CD4-positive, alpha-beta T cell treated with Interleukin-17A for 4 hours (primary cell): ENCODE measurements around the gene TIRAP.
"Not testable (repeated sequence)": the region's sequence is repeated elsewhere in the genome, so short reads cannot be mapped to it uniquely, and the experiment has no call there.

Experiments
- DNase-seq: peaks from one replicate; pipeline ENCODE4 v3.0.0-alpha.2; 2020; ENCODE audit warnings: mixed read lengths

Gene TIRAP

DNA sequence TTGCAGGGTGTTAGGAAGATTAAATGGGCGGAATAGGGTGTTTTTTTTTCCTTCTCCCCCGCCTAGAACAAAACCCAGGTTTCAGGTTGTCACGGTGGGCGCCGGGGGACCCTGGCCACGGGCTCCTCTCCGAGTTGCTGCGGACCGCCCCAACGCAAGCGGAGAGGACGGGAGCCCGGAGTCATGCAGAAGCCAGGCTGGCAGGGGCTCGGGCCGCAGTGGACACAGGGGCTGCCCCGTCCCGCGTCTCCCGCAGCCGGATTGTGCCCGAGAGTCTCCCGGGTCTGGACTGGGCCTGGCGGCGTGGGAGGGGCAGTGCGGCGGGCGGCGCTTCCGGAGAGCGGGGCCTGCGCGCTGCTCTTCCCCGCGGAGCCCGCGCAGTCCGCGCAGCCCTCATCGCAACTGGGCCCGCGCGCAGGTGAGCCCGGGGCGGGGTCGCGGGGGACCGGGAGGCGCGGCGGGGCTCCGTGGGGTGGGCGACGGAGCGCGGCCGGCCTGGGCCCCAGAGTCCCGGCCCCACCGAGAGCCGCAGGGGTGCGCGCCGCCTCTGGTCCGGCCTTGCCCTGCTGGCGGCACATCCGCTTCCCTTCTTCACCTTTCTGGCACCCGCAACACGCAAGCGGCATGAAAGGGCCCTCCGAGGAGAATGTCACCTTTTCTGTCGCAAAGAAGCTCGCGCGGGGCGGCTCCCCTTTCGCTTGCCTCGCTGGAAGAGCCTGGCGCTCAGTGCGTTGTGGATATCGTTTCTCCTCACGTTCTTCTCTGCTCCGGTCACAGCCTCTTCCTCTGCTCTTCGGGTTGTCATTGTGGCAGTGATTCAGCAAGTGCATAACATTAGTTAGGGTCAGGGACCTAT is at the start of gene TIRAP:
TSS of gene TIRAP (plus strand) at position 358 of the 856 bp plus-strand sequence. CDS start 7,802 bp downstream, outside the sequence.
- peak; percentile 72 for DNase-seq

DNA sequence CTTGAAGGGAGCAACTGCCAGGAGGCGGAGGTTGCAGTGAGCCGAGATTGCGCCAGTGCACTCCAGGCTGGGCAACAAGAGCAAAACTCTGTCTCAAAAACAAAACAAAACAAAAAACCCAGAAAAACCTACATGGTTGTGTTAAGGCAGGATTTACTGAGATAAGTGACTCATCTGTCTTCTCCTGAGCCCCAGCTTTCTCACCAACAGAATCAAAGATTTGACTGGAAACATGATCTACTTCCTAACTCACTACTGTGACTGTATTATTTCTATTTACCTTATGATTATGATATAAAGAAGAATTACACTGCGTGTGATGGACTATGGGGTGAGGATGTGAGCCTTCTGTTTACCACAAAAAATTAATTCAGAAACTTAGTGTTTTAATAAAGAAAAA is 49.5 kb upstream of the TIRAP start:
- no peak for DNase-seq

- DNase-seq: no peak
These were observed 36.3 kb upstream of the TIRAP start for GRCh38 chr11:126246636-126247035.

DNA sequence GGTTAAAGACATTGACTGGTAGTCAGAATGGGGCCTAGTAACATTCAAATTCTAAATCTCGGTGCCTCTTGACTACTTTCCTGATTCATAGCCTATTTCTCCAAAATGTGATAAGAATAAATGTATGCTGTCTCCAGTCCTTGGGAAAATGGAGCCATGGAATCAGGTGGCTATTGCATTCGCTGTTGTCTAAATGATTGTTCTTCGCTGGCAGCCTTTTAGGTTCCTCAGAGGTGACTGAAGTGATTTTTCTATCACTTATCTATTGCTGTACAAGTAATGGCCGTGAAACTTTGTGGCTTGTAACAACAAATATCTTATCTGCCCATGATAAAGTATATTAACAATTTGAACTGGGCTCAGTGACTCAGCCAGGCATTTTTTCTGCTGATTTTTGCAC is 29.6 kb upstream of the TIRAP start:
- no peak for DNase-seq

- no peak for DNase-seq
These were observed 28.1 kb upstream of the TIRAP start for GRCh38 chr11:126254819-126255218.

GRCh38 chr11:126255507-126255906 is 27.4 kb upstream of the TIRAP start:
- DNase-seq: not testable (repeated sequence)

DNA sequence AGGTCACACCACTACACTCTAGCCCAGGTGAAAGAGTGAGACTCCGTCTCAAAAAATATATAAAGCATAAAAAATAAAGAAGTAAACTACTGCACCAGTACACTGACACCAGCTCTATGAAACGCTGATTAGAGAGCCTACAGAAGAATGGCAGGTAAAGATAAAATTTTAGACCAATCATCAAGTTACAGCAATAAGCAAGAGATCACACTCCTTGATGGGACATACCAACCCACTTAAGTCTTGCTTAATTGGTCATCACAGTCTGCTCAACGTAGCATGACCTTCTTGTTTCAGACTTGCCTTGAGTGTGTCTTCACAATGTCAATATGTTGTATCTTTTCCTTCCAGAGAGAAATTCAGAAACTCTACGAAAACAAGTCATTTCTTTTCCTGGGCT is 26.7 kb upstream of the TIRAP start:
- no peak for DNase-seq

DNA sequence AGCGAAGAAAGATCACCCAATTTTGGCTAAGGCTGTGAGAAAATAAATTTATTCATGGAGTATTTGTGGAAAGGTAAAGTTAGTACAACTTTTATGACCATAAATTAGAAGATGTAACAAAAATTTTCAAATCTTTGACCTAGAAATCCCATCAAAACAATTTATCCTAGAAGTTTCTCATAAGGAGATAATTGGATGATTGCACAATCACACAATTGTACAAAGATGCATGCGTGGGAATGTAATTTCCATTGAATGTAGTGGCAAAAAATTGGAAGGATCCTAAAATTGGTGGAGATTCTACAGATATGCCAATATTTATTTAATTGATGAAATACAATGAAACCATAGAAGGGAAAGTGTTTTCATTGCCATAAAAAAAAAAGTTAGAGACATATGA is 25.7 kb upstream of the TIRAP start:
- no peak for DNase-seq

DNA sequence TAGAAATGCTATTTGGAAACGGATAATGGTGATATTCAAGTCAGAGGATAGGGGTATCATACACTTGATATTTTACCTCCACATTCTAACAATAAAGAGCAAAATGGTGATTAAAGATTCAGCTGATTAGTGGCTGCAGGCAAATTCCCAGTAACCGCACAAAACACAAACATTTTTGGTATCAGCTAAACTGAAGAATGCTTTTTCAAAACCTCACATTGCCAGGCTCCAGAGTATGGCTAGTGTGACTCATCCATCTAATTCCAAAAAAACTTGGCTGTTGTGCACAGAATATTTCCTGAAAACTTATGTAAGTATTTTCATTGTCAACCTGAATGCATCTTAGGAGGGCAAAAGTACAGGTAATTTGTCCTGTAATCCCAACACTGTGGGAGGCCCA is 25.1 kb upstream of the TIRAP start:
- no peak for DNase-seq

- no peak for DNase-seq
These were observed 20.7 kb upstream of the TIRAP start for GRCh38 chr11:126262216-126262615.

GRCh38 chr11:126263489-126263888 is 19.4 kb upstream of the TIRAP start:
- DNase-seq: no peak

DNA sequence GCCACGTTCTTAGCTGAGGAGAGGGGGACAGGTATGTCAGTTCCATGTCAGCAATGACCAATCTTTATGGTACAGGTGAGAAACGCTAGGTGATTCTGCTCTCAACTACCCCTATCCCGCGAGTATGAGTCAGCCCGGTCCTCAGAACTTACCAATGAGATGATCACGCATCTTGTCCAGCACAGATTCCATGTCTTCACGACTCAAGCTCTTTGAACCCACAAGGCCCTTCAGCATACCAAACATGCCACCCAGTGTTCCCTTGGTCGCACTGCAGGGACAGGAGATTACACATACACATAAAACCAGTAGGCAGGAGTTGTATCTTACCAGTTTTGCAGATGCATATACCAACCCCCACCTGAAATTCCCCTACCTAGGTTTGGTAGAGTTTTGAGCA is 17.1 kb upstream of the TIRAP start:
- no peak for DNase-seq

- no peak for DNase-seq
These were observed 15.2 kb upstream of the TIRAP start for GRCh38 chr11:126267650-126268049.

DNA sequence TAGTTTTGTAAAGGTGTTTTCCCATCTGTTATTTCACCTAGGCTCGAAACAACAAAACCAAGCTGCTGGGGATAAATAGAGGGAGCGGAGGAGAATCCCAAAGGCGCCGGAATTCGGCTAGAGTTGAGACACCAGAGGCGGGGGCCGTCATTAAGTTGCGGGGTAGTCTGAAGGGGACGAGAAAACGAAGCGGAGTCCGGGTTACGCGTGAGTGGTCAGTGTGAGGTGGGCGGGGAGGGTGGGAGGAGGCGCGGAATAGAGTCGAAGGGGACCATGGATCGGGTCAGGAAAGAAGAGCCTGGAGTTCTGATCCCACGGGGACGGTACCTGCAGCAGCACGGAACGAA is 14.6 kb upstream of the TIRAP start:
- DNase-seq: no peak

DNA sequence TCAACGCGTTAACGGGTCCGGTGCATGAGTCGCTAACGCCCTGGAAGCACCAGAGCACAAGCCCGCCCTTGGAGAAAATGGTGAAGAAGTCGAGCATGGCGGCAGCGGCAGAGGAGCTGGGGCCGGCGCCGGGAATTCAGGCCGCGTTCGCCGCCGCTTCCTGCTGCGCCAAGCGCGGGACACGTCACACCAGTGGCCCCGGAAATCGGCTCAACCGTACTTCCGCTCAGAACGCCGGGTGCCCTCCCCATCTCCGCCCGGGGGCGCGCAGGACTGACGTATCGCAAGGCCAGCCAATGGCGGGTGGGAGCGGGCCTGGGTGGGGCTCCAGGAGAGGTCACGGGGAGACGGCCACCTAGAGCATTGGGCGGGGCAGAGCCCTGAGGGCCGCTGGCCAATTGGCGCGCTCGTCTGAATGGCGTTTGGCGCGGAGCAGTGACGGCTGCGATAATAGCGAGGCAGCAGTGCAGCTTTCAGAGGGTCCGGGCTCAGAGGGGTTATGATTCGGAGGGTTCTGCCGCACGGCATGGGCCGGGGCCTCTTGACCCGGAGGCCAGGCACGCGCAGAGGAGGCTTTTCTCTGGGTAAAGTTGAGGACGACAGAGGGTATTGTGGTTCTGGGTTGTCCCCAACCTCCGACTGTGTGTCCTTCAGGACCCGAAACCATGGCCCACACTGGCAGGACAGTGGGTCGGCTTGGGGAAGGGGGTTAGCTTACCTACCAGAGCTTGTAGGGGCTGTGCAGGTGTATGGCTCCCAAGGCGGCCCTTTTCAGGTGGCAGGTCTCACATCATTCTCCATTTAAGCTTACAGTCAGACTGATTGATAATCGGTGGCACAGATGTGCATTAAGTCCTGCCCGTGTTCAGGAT is 13.9 kb upstream of the TIRAP start, which contains the start of the genes FOXRED1 and SRPRA:
TSS of gene FOXRED1 (plus strand) at position 447 of the 872 bp plus-strand sequence. CDS start at position 500, 53 bp downstream.
TSS of gene SRPRA (minus strand) at position 188 of the 872 bp plus-strand sequence. CDS start at position 97, 91 bp downstream.
- peak; percentile 99 for DNase-seq

DNA sequence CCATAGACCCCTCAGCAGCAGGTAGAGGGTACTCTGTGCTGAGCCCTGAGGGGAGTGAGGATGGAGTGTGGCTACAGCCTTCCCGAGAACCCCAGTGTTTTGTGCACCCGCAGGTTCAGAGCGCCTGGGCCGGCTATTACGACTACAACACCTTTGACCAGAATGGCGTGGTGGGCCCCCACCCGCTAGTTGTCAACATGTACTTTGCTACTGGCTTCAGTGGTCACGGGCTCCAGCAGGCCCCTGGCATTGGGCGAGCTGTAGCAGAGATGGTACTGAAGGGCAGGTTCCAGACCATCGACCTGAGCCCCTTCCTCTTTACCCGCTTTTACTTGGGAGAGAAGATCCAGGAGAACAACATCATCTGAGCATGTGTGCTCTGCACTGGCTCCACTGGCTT is 5.6 kb upstream of the TIRAP start:
- DNase-seq: no peak

- DNase-seq: no peak
These were observed 5.1 kb upstream of the TIRAP start for GRCh38 chr11:126277780-126278179.

DNA sequence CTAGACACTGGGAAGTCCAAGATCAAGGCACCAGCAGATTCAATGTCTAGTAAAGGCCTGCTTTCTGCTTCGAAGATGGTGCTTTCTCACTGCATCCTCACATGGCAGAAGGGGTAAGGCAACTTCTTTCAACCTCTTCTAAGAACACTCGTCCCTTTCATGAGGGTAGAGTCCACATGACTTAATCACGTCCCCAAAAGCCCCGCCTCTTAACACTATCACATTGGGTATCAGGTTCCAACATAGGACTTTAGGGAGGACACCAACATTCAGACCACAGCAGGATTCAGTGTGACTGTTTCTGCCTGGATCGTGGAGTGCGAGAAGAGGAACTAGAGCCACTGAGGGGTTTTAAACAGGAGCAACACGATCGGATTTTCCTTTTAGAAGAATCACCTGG is 3.7 kb upstream of the TIRAP start:
- no peak for DNase-seq

DNA sequence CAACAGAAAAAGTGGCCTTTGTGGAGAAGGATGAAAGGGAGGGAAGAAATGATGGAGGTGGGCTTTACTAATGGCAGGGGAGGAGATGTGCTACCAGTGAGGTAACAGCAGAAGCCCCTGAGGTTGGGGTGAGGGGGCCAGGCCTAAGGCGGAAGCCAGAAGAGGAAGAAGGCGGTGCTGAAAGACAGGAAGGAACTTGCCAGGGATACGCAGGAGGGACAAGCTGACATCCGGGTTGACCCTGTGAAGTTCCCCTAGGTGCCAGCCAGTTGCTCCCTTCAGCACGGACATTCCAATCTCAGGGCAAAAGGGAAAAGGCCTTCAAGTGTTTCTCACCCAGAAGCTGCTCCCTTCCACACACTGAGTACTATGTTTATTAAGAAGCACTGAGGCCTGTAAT is 2.3 kb upstream of the TIRAP start:
- peak; percentile 22 for DNase-seq

DNA sequence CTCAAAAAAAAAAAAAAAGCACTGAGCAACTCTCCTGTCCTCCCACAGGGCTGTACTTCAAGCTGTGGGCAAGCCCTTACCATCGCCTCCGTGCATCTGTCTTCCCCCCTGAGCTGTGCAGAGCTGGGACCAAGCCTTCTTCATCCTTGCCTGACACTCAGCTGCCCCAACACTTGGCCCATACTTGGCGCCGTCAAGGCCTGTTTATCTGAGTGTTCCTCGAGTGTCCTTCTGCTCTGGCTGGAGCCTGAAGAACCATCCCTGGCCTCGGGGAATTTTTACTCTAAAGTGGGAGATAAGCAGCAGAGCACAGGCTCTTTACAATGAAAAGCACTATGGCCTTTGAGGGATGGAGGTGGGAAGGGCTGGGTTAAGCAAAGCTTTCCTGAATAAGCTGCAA is 1.6 kb upstream of the TIRAP start:
- DNase-seq: no peak

DNA sequence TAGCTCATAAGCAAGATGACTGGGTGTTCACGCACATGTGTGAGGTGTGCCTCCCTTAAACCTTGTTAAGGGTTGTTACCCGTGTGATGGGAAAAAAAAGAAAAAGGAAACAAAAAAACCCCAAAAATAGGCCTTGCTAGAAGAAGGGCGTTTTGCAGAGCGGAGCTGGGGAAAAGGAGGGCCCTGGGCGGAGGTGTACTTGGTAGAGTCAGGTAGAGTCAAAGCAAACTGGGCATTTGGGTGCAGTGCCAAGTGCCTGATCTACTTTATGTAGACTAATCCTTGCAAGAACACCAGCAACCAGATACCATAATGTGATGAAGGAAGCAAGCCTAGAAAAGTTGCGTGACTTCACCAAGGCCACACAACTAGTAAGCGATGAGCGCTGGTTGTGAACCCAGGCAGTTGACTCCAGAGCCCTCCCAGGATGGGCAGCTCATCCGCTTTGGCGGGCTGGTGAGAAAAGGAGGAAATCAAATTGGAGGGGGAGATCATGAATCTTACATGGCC is 1.2 kb upstream of the TIRAP start:
- no peak for DNase-seq

- DNase-seq: peak; percentile 63
These were observed 545 bp upstream of the TIRAP start for GRCh38 chr11:126282361-126282735.

GRCh38 chr11:126284829-126285228 is 1.9 kb downstream of the TIRAP start:
- peak; percentile 90 for DNase-seq

DNA sequence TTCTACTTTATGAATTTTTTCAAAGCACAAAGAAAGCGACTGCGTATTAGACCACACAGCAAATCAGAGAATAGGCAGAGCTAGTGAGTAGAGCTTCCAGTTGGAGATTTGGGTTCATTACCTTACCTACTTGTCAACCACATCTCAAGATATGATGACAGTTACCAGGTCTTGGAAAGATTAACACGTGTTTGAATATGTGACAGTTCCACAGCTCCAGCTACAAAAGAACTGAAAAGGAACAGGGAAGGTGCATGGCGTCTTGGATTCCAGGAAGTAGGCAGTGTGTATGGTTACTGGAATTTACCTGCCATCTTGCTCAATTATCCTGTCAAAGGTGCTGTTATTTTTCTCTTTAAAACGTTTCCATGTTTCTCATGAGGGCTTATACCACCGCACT is 5.3 kb downstream of the TIRAP start:
- DNase-seq: no peak
